B cell (primary cell): ENCODE results near the gene AKAP14. TPM values are rescaled to one million over a fixed set of nuclear protein-coding genes. Genes with fewer than 3 reads are reported as not detected.
A peak's percentile ranks its signal among the peaks of the same experiment; 100 is the strongest.

Source experiments
- ATAC-seq: fragments of 200-7000 bp; cut with Tn5 transposase; one replicate; pipeline ENCODE4 v1.10.0; 2021; ENCODE audit warnings: low read depth, mild to moderate bottlenecking, moderate number of reproducible peaks, moderate library complexity
- CTCF ChIA-PET: fragments of 350-600 bp; sonication (Branson Sonifier 250); formaldehyde crosslinking; loops from one replicate; lab custom pipeline; 2021; ENCODE audit warnings: antibody characterized with exemption, inconsistent platforms; lab: Charles Lee
- POLR2A ChIA-PET: fragments of 350-600 bp; sonication (Branson Sonifier 250); formaldehyde crosslinking; loops from one replicate; lab custom pipeline; 2021; ENCODE audit warnings: antibody characterized with exemption; lab: Charles Lee
- DNase-seq: peaks from one replicate; pipeline ENCODE4 v3.0.0; 2013
- H2AFZ ChIP-seq: 2 replicates; pipeline ENCODE4 v1.6.1; 2012; ENCODE audit warnings: mild to moderate bottlenecking, low read depth, low read length; ENCODE audit not compliant: insufficient read depth, poor library complexity, severe bottlenecking
- H3K27ac ChIP-seq, 2 donors: 1 replicate in 1 of 2; 2 replicates in 1 of 2; pipeline ENCODE4 v1.5.1; 2012 to 2013; ENCODE audit warnings: low read length in 2 of 2, mild to moderate bottlenecking in 2 of 2, moderate library complexity in 1 of 2
- H3K27me3 ChIP-seq, 4 experiments: fragments of 200-600 bp in 1 of 4; sonication (generic) in 1 of 4; replicated peaks in 1 of 4; 1 replicate in 2 of 4; 2 replicates in 2 of 4; pipeline versions ENCODE4 v1.6.1 to v1.7.0; 2013 to 2016; ENCODE audit warnings: low read length in 3 of 4, mild to moderate bottlenecking in 2 of 4, mixed read lengths in 1 of 4, moderate library complexity in 1 of 4; ENCODE audit not compliant: insufficient read depth in 4 of 4, control insufficient read depth in 3 of 4; ENCODE audit errors: control extremely low read depth in 1 of 4
- H3K36me3 ChIP-seq, 2 experiments: replicated peaks in 1 of 2; 1 replicate in 1 of 2; 2 replicates in 1 of 2; pipeline versions ENCODE4 v1.6.1 to v1.7.1; 2013; ENCODE audit warnings: low read length in 1 of 2; ENCODE audit not compliant: insufficient read depth in 2 of 2, control insufficient read depth in 1 of 2; ENCODE audit errors: control extremely low read depth in 1 of 2, extremely low read depth in 1 of 2
- H3K4me1 ChIP-seq, 2 donors: fragments of 200-600 bp in 1 of 2; sonication (generic) in 1 of 2; 1 replicate in 1 of 2; 2 replicates in 1 of 2; pipeline versions ENCODE4 v1.5.1 to v1.6.1; 2013 to 2017; ENCODE audit warnings: low read length in 2 of 2; ENCODE audit not compliant: control insufficient read depth in 2 of 2, insufficient read depth in 2 of 2
- H3K4me2 ChIP-seq: replicated peaks from 2 replicates; pipeline ENCODE3; 2012; ENCODE audit warnings: mild to moderate bottlenecking, low read depth, low read length; ENCODE audit not compliant: poor library complexity, severe bottlenecking
- H3K4me3 ChIP-seq, 5 experiments: fragments of 200-600 bp in 1 of 5; sonication (generic) in 1 of 5; 1 replicate in 3 of 5; 2 replicates in 2 of 5; pipeline versions ENCODE4 v1.5.1 to v1.7.0; 2011 to 2016; ENCODE audit warnings: low read length in 4 of 5, mild to moderate bottlenecking in 4 of 5, low read depth in 2 of 5, control low read depth in 1 of 5, moderate library complexity in 1 of 5; ENCODE audit not compliant: insufficient read depth in 1 of 5; ENCODE audit errors: control extremely low read depth in 1 of 5, extremely low read depth in 1 of 5
- H3K79me2 ChIP-seq: fragments of 200-600 bp; sonication (generic); one replicate; pipeline ENCODE4 v1.6.0; 2016; ENCODE audit warnings: low read length; ENCODE audit not compliant: control insufficient read depth, insufficient read depth
- H3K9ac ChIP-seq: fragments of 200-600 bp; sonication (generic); 2 replicates; pipeline ENCODE4 v1.6.1; 2017; ENCODE audit warnings: mild to moderate bottlenecking, low read length, moderate library complexity
- H3K9me3 ChIP-seq, 3 donors: one replicate each; pipeline versions ENCODE4 v1.6.1 to v1.7.1; 2013; ENCODE audit warnings: low read length in 2 of 3; ENCODE audit not compliant: control insufficient read depth in 2 of 3, insufficient read depth in 1 of 3; ENCODE audit errors: control extremely low read depth in 1 of 3
- H4K20me1 ChIP-seq: 2 replicates; pipeline ENCODE4 v1.6.0; 2012; ENCODE audit warnings: mild to moderate bottlenecking, low read length; ENCODE audit not compliant: insufficient read depth, control insufficient read depth, poor library complexity, severe bottlenecking
- H3K27ac Mint-ChIP-seq: one replicate; pipeline ENCODE4 v1.8.0; 2021; ENCODE audit warnings: mixed read lengths
- H3K27me3 Mint-ChIP-seq: one replicate; pipeline ENCODE4 v1.8.0; 2021; ENCODE audit warnings: mixed read lengths
- H3K4me1 Mint-ChIP-seq: one replicate; pipeline ENCODE4 v1.8.0; 2021; ENCODE audit warnings: mixed read lengths
- H3K4me3 Mint-ChIP-seq: one replicate; pipeline ENCODE4 v1.8.0; 2021; ENCODE audit warnings: mixed read lengths
- H3K9me3 Mint-ChIP-seq: one replicate; pipeline ENCODE4 v1.8.0; 2022; ENCODE audit warnings: mixed read lengths; ENCODE audit not compliant: insufficient read depth
- EZH2 ChIP-seq: IDR thresholded peaks from 2 replicates; pipeline ENCODE4 v1.6.1; 2012; ENCODE audit warnings: borderline replicate concordance, low read depth, mild to moderate bottlenecking, moderate library complexity, low read length; ENCODE audit not compliant: insufficient read depth, poor library complexity, severe bottlenecking
- WGBS: methylation state at CpG from one replicate; pipeline ENCODE4 v1.1.5; 2013; ENCODE audit warnings: missing lambda C conversion rate; ENCODE audit not compliant: insufficient coverage; 5-methylcytosine and 5-hydroxymethylcytosine counted together
- intact Hi-C: fragments of 100-400 bp; cut with micrococcal nuclease; formaldehyde crosslinking; loops from one replicate; pipeline ENCODE4 v1.10.0; 2022
- polyA plus RNA-seq: library from polyadenylated mRNA; depleted of rRNA; stranded (reverse); fragments of >200 nt; gene quantifications from 2 replicates; pipeline ENCODE4 v1.2.3, GENCODE V29; 2012
- total RNA-seq, 2 donors: library from RNA; stranded (reverse); fragments of 120-200 nt in 1 of 2; gene quantifications; 1 replicate in 1 of 2; 2 replicates in 1 of 2; pipeline versions ENCODE4 v1.2.3 to v1.2.4, GENCODE V29; 2013 to 2022
- TF ChIP-seq, protein P1 (sequence below): fragments of 200-600 bp; IDR thresholded peaks from one replicate; pipeline ENCODE4 v1.8.0; 2022; ENCODE audit warnings: antibody characterized with exemption, mild to moderate bottlenecking

The AKAP14 gene
- total and polyA plus RNA-seq, 2 donors (not counting 1 experiment from before 2014, with no cell fraction given): not detected

GRCh38 chrX:119871245-119871598, 24.5 kb upstream of the AKAP14 start:
- peak; percentile 51 for ATAC-seq
- H3K4me3 ChIP-seq: peak overlapping the region; percentile 64 to 87 (median 79)

More at GRCh38 chrX:119871245-119871598, 24.5 kb upstream of the AKAP14 start:
- no peaks in the 10 kb centered on the region for H3K9me3 Mint-ChIP-seq
- under 1% methylated on average over 25 of the region's 26 CpGs for WGBS
- H3K27ac ChIP-seq: peak overlapping the region; percentile 91 to 94
- no peaks in the 10 kb centered on the region for H3K9me3 ChIP-seq
- POLR2A ChIA-PET: interaction anchor here (0.6 to 2.6 kb wide), 5 partner anchors 13 to 407 kb away, joined by 3 to 13 read pairs (median 5); partner anchors contain the start of genes RPL39 and UPF3B
- intact Hi-C loops: loop anchor here (1.0 to 5.0 kb wide), 6 partner anchors 18 to 404 kb away; partner anchors contain the start of genes NKAP, RPL39, SEPTIN6 and SLC25A5
- H3K4me1 Mint-ChIP-seq: peaks cover 22% of the 10 kb centered on the region
- peaks cover 6% of the 10 kb centered on the region for H4K20me1 ChIP-seq
- H3K4me3 Mint-ChIP-seq: peak overlapping the region; percentile 98
- H3K9ac ChIP-seq: peak overlapping the region; percentile 89
- TF ChIP-seq EZH2: no peak
- TF ChIP-seq, protein P1, sequence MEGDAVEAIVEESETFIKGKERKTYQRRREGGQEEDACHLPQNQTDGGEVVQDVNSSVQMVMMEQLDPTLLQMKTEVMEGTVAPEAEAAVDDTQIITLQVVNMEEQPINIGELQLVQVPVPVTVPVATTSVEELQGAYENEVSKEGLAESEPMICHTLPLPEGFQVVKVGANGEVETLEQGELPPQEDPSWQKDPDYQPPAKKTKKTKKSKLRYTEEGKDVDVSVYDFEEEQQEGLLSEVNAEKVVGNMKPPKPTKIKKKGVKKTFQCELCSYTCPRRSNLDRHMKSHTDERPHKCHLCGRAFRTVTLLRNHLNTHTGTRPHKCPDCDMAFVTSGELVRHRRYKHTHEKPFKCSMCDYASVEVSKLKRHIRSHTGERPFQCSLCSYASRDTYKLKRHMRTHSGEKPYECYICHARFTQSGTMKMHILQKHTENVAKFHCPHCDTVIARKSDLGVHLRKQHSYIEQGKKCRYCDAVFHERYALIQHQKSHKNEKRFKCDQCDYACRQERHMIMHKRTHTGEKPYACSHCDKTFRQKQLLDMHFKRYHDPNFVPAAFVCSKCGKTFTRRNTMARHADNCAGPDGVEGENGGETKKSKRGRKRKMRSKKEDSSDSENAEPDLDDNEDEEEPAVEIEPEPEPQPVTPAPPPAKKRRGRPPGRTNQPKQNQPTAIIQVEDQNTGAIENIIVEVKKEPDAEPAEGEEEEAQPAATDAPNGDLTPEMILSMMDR: no peak
- no peak for DNase-seq
- no peaks in the 10 kb centered on the region for H3K27me3 ChIP-seq
- H3K27me3 Mint-ChIP-seq: no peaks in the 10 kb centered on the region
- H2AFZ ChIP-seq: peak overlapping the region; percentile 84
- peak overlapping the region; percentile 71 for H3K4me2 ChIP-seq
- H3K4me1 ChIP-seq: peaks cover 7 to 16% of the 10 kb centered on the region in 2 donors
- peak overlapping the region; percentile 100 for H3K27ac Mint-ChIP-seq
- peaks cover 0 to 3% of the 10 kb centered on the region in 2 experiments for H3K36me3 ChIP-seq
- CTCF ChIA-PET: no interaction called here
- H3K79me2 ChIP-seq: peaks cover 27% of the 10 kb centered on the region
